GM20431 (cell line): ENCODE measurements around the gene ACSM3.
"Not testable (repeated sequence)": the region's sequence is repeated elsewhere in the genome, so short reads cannot be mapped to it uniquely, and the experiment has no call there.

Experiments used
- in situ Hi-C: fragments of 300-500 bp; cut with MseI, MboI; formaldehyde crosslinking; loops from one replicate; pipeline ENCODE4 v1.15.0; 2020; ENCODE audit warnings: low sequenced_read_pairs; ENCODE audit not compliant: unreplicated experiment

ACSM3 gene

DNA sequence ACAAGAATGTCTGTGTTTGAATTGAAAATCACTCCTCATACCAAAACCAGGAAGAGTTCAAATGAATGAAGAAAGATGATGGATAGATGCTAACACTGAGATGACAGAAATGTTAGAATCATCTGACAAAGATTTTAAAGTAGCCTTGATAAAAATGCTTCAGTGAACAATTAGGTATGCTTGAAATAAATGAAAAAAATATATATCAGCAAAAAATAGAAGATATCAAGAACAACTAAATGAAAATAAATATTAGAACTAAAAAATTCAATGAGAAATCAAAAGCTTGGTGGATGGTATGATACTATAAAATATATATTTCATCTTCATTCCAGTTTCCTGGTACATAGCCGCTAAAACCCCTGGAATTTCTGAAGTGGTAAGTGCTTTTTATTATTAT, 8.6 kb upstream of the ACSM3 start:
- in situ Hi-C loops = no loop called here

DNA sequence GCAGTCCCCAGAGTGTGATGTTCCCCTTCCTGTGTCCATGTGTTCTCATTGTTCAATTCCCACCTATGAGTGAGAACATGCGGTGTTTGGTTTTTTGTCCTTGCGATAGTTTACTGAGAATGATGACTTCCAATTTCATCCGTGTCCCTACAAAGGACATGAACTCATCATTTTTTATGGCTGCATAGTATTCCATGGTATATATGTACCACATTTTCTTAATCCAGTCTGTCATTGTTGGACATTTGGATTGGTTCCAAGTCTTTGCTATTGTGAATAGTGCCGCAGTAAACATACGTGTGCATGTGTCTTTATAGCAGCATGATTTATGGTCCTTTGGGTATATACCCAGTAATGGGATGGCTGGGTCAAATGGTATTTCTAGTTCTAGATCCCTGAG, 8.0 kb upstream of the ACSM3 start:
- in situ Hi-C loops = not testable (repeated sequence)

DNA sequence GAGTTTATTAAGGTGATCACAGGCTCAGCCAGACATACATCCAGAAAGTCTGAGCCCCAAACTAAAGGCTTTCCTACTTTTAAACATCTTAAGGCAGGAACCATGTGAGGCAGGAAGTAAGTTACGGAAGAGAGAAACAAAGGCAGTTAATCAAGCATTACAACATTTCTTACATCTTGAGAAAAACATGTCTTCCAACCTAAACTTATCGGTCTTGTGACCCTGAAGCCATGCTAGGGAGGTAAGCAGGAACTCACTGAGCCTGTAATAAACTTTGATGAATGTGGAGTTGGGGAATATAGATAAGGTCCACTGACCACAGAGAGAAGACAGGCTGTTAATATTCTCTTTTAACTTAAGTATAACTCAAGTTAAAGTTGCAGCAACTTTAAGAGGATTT, 3.5 kb upstream of the ACSM3 start:
- in situ Hi-C loops = no loop called here

DNA sequence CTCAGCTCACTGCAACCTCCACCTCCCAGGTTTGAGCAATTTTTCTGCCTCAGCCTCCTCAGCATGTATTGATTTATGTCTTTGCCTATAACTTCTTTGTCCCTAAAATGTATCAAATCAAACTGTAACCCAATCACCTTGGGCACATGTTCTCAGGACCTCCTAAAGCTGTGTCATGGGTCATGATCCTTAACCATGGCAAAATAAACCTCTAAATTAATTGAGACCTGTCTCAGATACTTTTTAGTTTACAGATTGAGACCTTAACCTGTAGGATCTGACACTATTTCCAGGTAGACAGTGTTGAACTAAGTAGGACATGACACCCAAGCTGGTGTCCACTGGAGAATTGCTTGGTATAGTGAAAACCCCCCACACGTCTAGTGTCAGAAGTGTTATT, 2.6 kb upstream of the ACSM3 start:
- in situ Hi-C loops = no loop called here

DNA sequence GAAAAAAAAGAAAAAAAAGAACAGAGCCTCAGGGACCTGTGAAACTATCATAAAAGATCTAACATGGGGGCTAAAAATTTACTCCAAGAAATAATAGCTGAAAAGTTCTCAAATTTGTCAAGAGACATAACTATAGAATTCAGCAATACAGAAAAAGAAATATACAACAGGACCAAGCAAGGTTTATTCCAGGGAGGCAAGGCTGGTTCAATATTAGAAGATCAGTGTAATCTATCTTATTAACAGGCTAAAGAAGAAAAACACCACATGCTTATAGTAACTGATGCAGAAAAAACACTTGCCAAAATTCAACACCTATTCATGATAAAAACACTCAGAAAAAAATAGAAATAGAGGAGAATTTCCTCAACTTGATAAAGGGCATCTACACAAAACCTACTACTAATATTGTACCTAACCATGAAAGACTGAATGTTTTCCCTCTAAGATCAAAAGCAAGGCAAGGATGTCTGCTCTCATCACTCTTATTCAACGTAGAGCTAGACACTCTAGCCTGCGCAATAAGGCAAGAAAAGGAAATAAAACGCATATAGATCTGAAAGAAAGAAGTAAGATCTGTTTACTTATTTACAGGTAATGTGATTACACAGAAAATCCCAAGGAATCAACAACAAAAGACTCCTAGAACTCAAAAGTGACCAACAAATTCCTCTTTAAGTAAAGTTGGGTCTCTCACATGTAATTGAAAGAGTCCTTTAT, 1.2 kb upstream of the ACSM3 start:
- in situ Hi-C loops = no loop called here

DNA sequence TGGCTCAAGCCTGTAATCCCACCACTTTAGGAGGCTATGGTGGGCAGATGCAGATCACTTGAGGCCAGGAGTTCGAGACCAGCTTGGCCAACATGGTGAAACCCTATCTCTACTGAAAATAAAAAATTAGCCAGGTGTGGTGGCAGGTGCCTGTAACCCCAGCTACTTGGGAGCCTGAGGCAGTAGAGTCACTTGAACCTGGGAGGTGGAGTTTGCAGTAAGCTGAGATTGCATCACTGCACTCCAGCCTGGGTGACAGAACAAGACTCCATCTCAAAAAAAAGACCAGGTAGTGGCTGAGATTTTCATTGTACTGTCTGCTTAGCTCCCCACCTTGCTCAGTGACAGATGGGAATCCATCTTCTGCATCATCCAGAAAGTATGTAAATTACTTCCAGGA, 634 bp downstream of the ACSM3 start:
- in situ Hi-C loops = not testable (repeated sequence)

DNA sequence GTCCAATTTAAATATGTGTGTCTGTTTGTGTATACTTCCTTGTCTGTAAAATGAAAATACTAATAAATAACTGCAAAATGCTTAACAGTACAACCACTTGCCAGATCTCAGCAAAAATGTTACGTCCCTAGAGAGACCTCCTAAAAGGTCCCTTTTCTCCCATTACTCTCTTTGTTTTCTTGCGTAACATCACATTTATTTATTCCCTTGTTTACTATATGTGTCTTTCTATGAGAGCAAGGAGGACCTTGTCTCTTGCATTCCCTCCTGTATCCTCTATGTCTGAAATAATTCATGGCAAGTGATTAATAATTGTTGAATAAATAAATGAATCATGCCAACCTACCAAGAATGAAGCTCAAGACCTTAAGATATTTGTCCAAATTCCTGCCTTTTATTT, 1.9 kb downstream of the ACSM3 start:
- in situ Hi-C loops = no loop called here

DNA sequence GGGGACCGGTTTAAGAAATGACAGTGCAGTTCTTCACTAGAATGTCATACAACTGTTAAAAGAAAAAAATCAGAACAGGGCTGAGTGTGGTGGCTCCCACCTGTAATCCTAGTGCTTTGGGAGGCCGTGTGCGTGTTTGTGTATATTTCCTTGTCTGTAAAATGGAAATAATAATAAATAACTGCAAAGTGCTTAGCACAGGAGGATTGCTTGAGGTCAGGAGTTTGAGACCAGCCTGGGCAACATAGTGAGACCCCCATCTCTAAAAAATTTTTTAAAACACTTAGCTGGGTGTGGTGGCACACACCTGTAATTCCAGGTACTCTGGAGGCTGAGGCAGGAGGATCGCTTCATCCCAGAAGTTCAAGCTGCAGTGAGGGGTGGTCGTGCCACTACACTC, 2.5 kb downstream of the ACSM3 start:
- in situ Hi-C loops = no loop called here

DNA sequence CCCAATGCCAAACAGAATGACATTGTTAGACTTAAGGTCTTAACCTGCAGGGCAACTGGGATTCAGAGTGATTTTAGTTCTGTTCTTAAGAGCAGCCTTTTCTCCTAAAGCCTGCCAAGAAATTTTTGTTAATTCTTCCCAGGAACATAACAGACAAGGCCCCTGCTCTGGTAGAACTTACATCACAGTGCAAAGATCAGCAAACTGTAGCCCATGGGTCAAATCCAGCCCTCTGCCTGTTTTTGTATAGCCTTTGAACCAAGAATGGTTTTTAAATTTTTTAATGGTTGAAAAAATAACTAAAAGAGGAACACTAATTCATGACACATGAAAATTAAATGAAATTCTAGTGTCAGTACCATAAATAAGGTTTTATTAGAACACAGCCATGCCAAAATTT, 3.8 kb downstream of the ACSM3 start:
- in situ Hi-C loops = no loop called here

DNA sequence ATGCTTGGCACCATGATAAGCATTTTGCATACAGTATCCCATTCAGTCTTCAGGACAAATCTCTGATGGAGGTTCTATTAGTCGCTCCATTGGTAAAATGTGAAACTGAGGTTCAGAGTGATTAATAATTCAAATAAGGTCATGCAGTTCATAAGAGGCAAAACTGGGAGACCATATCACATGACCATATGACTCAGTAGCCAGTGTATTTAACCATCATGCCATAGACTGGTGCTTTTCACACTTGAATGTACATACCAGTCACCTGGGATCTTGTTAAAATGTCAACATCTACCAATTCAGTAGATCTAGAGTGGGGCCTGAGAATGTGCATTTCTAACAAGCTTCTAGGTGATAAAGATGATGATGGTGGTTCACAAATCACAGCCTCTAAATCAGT, 4.3 kb downstream of the ACSM3 start:
- in situ Hi-C loops = no loop called here

DNA sequence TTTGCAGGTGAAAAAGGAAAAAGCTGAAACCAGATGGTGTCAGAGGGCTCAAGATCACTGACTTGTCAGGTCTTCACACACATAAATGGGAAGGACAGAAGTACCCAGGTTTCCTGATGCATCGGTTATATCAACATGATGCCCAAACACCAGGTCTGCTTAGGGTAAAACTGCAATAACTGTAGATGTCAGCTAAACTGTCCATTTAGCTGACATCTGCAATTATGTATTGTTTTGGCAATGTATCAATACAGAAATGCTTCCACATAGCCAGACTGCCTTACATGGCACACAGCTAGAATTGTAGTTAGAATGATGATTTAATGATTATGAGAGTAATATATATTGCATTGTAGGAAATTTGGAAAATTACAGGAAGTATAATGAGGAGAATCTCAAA, 5.0 kb downstream of the ACSM3 start:
- in situ Hi-C loops = no loop called here

DNA sequence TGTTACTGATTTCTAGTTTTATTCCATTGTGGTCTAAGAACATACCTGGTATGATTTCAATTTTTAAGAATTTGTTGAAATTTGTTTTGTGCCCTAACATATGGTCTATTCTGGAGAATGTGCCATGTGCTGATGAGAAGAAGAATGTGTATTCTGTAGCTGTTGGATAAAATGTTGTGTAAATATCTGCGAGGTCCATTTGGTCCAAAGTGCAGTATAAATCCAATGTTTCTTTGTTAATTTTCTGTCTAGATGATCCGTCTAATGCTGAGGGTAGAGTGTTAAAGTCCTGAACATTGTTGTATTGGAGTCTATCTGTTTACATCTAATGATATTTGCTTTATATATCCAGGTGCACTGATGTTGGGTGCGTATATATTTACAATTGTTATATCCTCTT, 9.9 kb downstream of the ACSM3 start:
- in situ Hi-C loops = no loop called here

DNA sequence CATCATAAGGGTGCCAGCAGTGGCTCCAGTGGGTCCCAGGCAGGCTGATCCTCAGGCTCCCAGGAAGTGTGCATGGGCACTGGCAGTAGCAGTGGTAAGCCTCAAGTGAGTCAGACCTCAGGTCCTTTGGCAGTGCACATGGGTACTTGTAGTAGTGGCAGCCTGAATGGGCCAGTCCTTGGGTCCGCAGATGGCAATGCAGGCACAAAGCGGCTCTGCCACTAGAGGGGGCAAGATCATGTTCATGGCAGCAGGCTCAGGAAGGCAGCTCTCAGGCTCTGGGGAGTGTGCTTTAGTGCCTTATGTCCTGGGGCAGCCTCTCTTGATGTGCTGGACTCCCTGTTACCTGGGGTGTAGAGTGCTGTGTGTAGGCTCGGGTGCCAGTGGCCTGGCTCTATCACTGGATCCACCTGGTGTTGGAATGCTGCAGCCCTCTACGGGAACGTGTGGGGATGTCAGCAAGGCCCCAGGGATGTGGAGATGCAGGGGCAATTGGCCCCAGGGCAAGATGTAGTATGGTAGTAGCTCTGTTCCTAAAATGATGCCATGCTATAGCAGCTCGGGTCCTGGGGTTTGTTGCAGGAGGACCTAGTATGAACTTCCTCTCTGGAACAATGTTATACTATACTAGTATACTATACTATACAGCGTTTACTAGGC, 11.0 kb downstream of the ACSM3 start:
- in situ Hi-C loops = no loop called here

DNA sequence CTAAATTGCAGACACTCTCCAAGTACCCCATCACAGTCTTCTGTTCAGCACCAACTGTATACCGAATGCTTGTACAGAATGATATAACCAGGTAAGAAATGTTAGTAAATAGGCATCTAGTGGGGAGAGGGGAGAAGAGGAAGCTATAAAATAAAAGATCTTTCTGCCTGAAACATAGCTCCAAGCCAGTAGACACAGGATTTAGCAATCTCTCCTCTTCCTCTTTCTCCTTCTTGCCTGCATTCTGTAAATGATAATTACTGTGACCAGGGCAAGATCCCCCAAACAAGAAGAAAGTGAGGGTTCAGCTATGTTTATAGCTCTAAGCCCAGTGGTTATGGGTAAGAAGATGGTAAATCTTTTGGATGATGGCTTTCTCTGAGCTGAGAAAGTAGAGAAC, 17.9 kb downstream of the ACSM3 start:
- in situ Hi-C loops = no loop called here

DNA sequence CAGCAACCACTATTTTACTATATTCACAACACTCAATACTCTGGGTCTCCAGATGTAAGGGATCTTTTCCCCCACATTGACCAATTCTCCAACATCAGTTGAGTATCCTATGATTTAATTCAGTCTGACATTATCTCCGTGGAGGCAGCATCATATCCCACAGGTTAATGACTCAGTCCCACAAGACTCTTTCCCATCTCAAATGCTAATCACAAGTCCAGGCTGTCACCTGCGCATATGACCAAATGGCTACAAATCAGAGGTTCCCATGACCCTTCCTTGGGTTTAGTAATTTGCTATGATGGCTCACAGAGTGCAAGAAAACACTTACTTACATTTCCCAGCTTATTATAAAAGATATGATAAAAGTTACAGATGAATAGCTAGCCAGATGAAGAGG, 18.7 kb downstream of the ACSM3 start:
- in situ Hi-C loops = no loop called here

DNA sequence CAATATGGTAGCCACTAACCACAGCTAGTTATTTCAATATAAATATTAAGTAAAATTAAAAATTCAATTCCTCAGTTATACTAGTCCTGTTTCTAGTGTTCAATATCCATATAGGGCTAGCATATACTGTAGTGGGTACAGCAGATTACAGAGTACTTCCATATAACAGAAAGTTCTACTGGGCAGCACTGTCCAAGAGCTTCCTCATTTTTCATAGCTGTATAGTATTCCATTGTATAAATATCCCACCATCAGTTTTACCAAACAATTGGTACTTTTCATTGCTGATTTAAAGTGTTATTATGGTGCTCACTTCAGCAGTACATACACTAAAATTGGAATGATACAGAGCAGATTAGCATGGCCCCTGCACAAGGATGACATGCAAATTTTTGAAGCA, 20.4 kb downstream of the ACSM3 start:
- in situ Hi-C loops = no loop called here

DNA sequence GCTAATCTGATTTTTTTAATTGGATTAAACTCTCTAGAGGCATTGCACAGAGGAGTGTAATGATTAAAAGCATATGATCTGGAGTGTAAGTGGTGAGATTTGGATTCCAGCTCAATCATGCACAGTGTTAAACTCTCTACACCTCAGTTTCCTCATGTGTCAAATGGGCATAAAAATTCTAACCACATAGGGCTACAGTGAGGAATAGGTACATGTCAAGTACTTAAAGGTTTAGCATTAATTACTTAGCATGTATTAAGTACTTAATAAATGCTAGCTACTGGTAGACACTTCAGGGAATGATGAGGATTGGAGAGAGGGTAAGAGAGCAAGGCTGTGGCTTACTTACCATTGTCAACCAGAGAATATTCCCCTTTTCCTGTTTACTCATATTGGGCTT, 25.3 kb downstream of the ACSM3 start:
- in situ Hi-C loops = no loop called here

DNA sequence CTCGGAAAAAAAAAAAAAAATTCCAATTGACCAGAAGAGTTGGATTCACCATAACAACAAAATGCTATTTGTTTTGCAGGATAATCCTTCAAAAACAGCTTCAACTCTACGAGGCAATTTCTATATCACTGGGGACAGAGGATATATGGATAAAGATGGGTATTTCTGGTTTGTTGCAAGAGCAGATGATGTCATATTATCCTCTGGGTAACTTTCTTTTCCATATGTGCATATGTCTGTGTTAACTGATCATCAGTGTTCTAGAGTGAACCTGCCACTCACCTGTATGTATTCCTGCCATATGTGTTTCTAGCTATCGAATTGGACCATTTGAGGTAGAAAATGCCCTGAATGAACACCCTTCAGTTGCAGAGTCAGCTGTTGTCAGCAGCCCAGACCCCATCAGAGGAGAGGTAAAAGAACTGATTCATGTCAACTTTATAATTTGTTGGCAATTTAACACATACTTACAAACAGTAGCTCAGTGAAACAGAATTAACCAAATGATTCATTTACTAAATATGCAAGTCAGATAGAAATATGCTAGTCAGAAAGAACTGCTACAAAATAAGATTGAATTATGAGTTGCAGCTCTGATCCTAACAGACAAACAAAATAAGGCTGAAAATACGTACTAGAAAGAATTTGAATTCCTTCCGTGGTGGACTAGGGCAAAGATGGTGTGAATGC, 28.3 kb downstream of the ACSM3 start:
- in situ Hi-C loops = no loop called here

DNA sequence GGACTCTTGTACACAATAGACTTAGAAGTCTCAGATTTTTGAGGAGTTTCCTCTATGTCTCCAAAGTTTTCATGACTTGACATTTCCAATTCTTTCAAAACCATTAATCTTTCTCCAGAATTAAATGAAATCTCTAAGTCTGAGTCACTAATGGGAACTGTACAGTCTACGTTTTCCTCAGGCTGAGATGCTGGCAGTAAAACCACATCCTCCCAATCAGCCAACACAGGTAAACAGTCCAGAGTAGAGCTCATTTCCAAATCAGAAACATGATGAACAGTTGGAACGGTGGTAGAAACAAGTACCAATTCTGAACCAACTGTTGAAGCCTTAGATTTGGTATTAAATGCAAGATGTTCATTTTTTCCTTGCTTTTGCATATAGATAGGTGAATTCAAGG, 34.5 kb downstream of the ACSM3 start:
- in situ Hi-C loops = no loop called here

DNA sequence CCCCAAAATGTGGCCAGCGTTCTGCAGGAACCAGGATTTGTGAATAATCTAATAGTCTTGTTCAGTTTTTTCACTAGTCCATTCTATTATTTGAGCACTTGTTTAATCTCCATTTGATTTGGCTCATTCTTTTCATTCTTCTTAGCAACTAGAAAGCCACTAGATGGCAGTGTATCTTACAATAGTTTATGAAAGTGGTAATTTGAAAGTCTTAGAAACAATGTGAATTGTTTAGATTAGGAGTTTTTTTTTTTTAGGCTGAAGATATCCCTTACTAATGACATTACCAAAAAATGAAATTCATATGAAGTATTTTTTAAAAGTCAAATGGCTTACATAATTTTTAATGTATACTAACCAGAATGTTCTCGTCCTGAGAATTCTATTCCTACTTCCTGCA, 35.8 kb downstream of the ACSM3 start:
- in situ Hi-C loops = no loop called here

DNA sequence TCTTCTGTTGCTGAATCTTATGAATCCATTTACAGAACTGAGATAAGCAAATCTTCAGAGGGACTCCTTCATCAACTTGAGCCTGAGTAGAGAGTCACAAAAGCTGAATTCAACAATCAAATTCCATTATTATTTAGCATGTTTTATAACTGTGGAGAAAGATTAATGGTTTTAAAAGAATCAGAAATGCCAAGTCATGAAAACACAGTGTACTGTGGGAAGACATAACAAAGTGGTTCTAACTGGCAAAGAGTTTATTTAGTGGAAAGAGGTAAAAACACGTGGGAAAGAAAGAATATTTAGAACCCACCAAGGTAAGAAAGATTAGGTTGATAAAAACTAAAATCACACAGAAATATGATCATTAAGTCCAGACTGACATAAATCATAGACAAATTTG, 37.5 kb downstream of the ACSM3 start:
- in situ Hi-C loops = no loop called here

DNA sequence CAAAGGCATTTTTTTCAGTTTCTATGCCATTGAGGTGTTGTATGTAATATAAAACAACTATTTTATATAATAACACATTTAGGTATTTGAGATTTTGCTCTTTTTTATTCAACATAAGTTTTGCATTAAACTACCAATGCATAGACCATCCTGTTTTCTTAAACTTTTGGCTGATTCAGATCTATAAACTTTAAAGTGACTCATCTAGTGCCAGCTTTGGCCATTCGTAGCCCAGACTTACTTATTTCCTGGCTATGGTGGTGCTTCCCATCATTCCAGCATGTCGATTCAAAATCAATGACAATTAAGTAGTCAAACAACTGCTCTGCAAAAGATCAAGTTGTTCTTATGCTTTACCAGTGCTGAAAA, 39.4 kb downstream of the ACSM3 start:
- in situ Hi-C loops = no loop called here
